SK-N-SH treated with all-trans-retinoic acid at 6 μM for 48 hours (cell line): Measurements from ENCODE around the gene SAC3D1.

ENCODE experiments used
- ATAC-seq: fragments of 200-7000 bp; cut with Tn5 transposase; 3 replicates; pipeline ENCODE4 v1.9.1; 2020; ENCODE audit warnings: mild to moderate bottlenecking, moderate library complexity
- ARNTL ChIP-seq: fragments of 450-650 bp; formaldehyde crosslinking; IDR thresholded peaks from 2 replicates; pipeline ENCODE4 v1.5.0; 2020; ENCODE audit warnings: low read depth, mild to moderate bottlenecking, moderate library complexity, borderline replicate concordance
- BACH2 ChIP-seq: fragments of 250-450 bp; sonication (Bioruptor Pico); IDR thresholded peaks from 2 replicates; pipeline ENCODE4 v1.9.0; 2021; ENCODE audit warnings: mild to moderate bottlenecking, borderline replicate concordance
- CREB5 ChIP-seq: fragments of 250-450 bp; sonication (Bioruptor Pico); IDR thresholded peaks from 2 replicates; pipeline ENCODE4 v1.5.1; 2020; ENCODE audit warnings: low read depth, mild to moderate bottlenecking, moderate library complexity
- CSDC2 ChIP-seq: fragments of 250-450 bp; sonication (Bioruptor Pico); IDR thresholded peaks from 2 replicates; pipeline ENCODE4 v1.5.0; 2020; ENCODE audit warnings: mild to moderate bottlenecking, moderate library complexity
- CSRNP3 ChIP-seq: fragments of 250-450 bp; sonication (Bioruptor Pico); IDR thresholded peaks from 2 replicates; pipeline ENCODE4 v1.5.1; 2021; ENCODE audit warnings: mild to moderate bottlenecking, moderate library complexity
- ESRRG ChIP-seq: fragments of 250-450 bp; sonication (Bioruptor Pico); IDR thresholded peaks from 2 replicates; pipeline ENCODE4 v1.6.1; 2021; ENCODE audit warnings: mild to moderate bottlenecking
- GLIS3 ChIP-seq: fragments of 250-450 bp; sonication (Bioruptor Pico); IDR thresholded peaks from 2 replicates; pipeline ENCODE4 v1.5.0; 2020; ENCODE audit warnings: mild to moderate bottlenecking, moderate library complexity
- ISL1 ChIP-seq: fragments of 250-450 bp; sonication (Bioruptor Pico); IDR thresholded peaks from 2 replicates; pipeline ENCODE4 v2.1.2; 2022; ENCODE audit warnings: mild to moderate bottlenecking, moderate library complexity
- OSR1 ChIP-seq: fragments of 250-450 bp; sonication (Bioruptor Pico); IDR thresholded peaks from 2 replicates; pipeline ENCODE4 v1.8.0; 2022; ENCODE audit warnings: moderate library complexity, mild to moderate bottlenecking, inconsistent platforms
- PATZ1 ChIP-seq: fragments of 250-450 bp; sonication (Bioruptor Pico); IDR thresholded peaks from 2 replicates; pipeline ENCODE4 v1.8.0; 2020; ENCODE audit warnings: mild to moderate bottlenecking, moderate library complexity, borderline replicate concordance
- POU6F1 ChIP-seq: fragments of 250-450 bp; sonication (Bioruptor Pico); IDR thresholded peaks from 2 replicates; pipeline ENCODE4 v1.8.0; 2021; ENCODE audit warnings: low read depth, mild to moderate bottlenecking, moderate library complexity, borderline replicate concordance
- PPARA ChIP-seq: fragments of 250-450 bp; sonication (Bioruptor Pico); IDR thresholded peaks from 2 replicates; pipeline ENCODE4 v1.5.0; 2020; ENCODE audit warnings: mild to moderate bottlenecking, borderline replicate concordance
- RARB ChIP-seq: fragments of 250-450 bp; sonication (Bioruptor Pico); IDR thresholded peaks from 2 replicates; pipeline ENCODE4 v1.8.0; 2021; ENCODE audit warnings: mild to moderate bottlenecking, moderate library complexity
- SNAI2 ChIP-seq: fragments of 250-450 bp; sonication (Bioruptor Pico); IDR thresholded peaks from 2 replicates; pipeline ENCODE4 v1.5.0; 2020; ENCODE audit warnings: mild to moderate bottlenecking, moderate library complexity
- TCF4 ChIP-seq: fragments of 250-450 bp; sonication (Bioruptor Pico); IDR thresholded peaks from 2 replicates; pipeline ENCODE4 v1.8.0; 2021; ENCODE audit warnings: mild to moderate bottlenecking, moderate library complexity, borderline replicate concordance
- TOX ChIP-seq: fragments of 250-450 bp; sonication (Bioruptor Pico); IDR thresholded peaks from 2 replicates; pipeline ENCODE4 v1.8.0; 2021; ENCODE audit warnings: mild to moderate bottlenecking, moderate library complexity, borderline replicate concordance
- TSHZ2 ChIP-seq: fragments of 250-450 bp; sonication (Bioruptor Pico); IDR thresholded peaks from 2 replicates; pipeline ENCODE4 v1.5.0; 2020; ENCODE audit warnings: mild to moderate bottlenecking, moderate library complexity
- ZC3H10 ChIP-seq: fragments of 250-450 bp; sonication (Bioruptor Pico); IDR thresholded peaks from 2 replicates; pipeline ENCODE4 v1.5.1; 2021; ENCODE audit warnings: mild to moderate bottlenecking, moderate library complexity
- ZFP3 ChIP-seq: fragments of 250-450 bp; sonication (Bioruptor Pico); IDR thresholded peaks from 2 replicates; pipeline ENCODE4 v1.5.0; 2020; ENCODE audit warnings: mild to moderate bottlenecking, moderate library complexity
- ZFP30 ChIP-seq: fragments of 450-650 bp; formaldehyde crosslinking; IDR thresholded peaks from 2 replicates; pipeline ENCODE4 v1.5.0; 2022; ENCODE audit warnings: mild to moderate bottlenecking, moderate library complexity
- ZNF565 ChIP-seq: fragments of 450-650 bp; formaldehyde crosslinking; conservative IDR thresholded peaks from 2 replicates; pipeline ENCODE4 v1.5.0; 2020; ENCODE audit warnings: low read depth, mild to moderate bottlenecking, moderate library complexity
- ZNF70 ChIP-seq: fragments of 450-650 bp; formaldehyde crosslinking; IDR thresholded peaks from 2 replicates; pipeline ENCODE4 v1.5.0; 2020; ENCODE audit warnings: mild to moderate bottlenecking, moderate library complexity
- ZNF8 ChIP-seq: fragments of 450-650 bp; formaldehyde crosslinking; IDR thresholded peaks from 2 replicates; pipeline ENCODE4 v1.5.0; 2020; ENCODE audit warnings: mild to moderate bottlenecking, moderate library complexity

The SAC3D1 gene

GRCh38 chr11:65040847-65041622 lies at the start of gene SAC3D1:
TSS of gene SAC3D1 (plus strand) at chr11:65041210. CDS start at chr11:65041293, 83 bp downstream.
- ATAC-seq, result peak; percentile 97
- TF ChIP-seq ARNTL (CRISPR knock-in tag) (no peak), ZNF8 (CRISPR knock-in tag) (no peak), TCF4 (CRISPR knock-in tag) (no peak), ESRRG (no peak), BACH2 (CRISPR knock-in tag) (no peak), ZNF565 (CRISPR knock-in tag) (no peak), PPARA (CRISPR knock-in tag) (no peak), SNAI2 (CRISPR knock-in tag) (no peak), POU6F1 (no peak), ZC3H10 (CRISPR knock-in tag) (no peak), PATZ1 (CRISPR knock-in tag) (no peak), GLIS3 (CRISPR knock-in tag) (no peak), ZFP3 (CRISPR knock-in tag) (no peak), CSDC2 (CRISPR knock-in tag) (no peak), CREB5 (CRISPR knock-in tag) (no peak), TOX (CRISPR knock-in tag) (no peak), RARB (CRISPR knock-in tag) (no peak), ISL1 (CRISPR knock-in tag) (no peak)

GRCh38 chr11:64994318-64994717 lies 46.7 kb upstream of the SAC3D1 start:
- TF ChIP-seq ESRRG (no peak), CSDC2 (CRISPR knock-in tag) (no peak), CSRNP3 (CRISPR knock-in tag) (no peak), TOX (CRISPR knock-in tag) (no peak), ZNF70 (CRISPR knock-in tag) (no peak), PATZ1 (CRISPR knock-in tag) (no peak), ARNTL (CRISPR knock-in tag) (no peak), ZNF8 (CRISPR knock-in tag) (no peak), BACH2 (CRISPR knock-in tag) (no peak), RARB (CRISPR knock-in tag) (no peak), OSR1 (CRISPR knock-in tag) (no peak), ZNF565 (CRISPR knock-in tag) (no peak), SNAI2 (CRISPR knock-in tag) (no peak), TCF4 (CRISPR knock-in tag) (no peak), ZC3H10 (CRISPR knock-in tag) (no peak), TSHZ2 (CRISPR knock-in tag) (no peak), CREB5 (CRISPR knock-in tag) (no peak), ZFP30 (CRISPR knock-in tag) (no peak), GLIS3 (CRISPR knock-in tag) (no peak)
- no peak for ATAC-seq
